Colon (tissue), 2 donors: ENCODE measurements around the gene CD7.

Experiments used
- FAIRE-seq: peaks from 2 replicates; lab custom pipeline; 2012; peaks lifted over from hg19 to GRCh38; lab: Jason Lieb, UNC
- donor health status: control.
- donor health status: control.

Gene CD7

GRCh38 chr17:82297714-82298537, 19.5 kb downstream of the CD7 start:
- FAIRE-seq, result no peak

GRCh38 chr17:82297280-82297713, 20.1 kb downstream of the CD7 start:
- FAIRE-seq, result no peak

- no peak for FAIRE-seq
These were observed 20.7 kb downstream of the CD7 start for GRCh38 chr17:82296511-82297279.

GRCh38 chr17:82295472-82295814, 22.0 kb downstream of the CD7 start:
- FAIRE-seq, result no peak

GRCh38 chr17:82294064-82294773, 23.2 kb downstream of the CD7 start:
- FAIRE-seq, result no peak

- FAIRE-seq, result no peak
These were observed 24.9 kb downstream of the CD7 start for GRCh38 chr17:82292251-82293154.

GRCh38 chr17:82291582-82292250, 25.7 kb downstream of the CD7 start:
- FAIRE-seq, result no peak

GRCh38 chr17:82287868-82288801, 29.3 kb downstream of the CD7 start:
- FAIRE-seq, result no peak

GRCh38 chr17:82287013-82287867, 30.2 kb downstream of the CD7 start:
- no peak for FAIRE-seq

- no peak for FAIRE-seq
These were observed 32.3 kb downstream of the CD7 start for GRCh38 chr17:82285141-82285540.

GRCh38 chr17:82283208-82283749, 34.1 kb downstream of the CD7 start:
- no peak for FAIRE-seq

- FAIRE-seq, result no peak
These were observed 34.9 kb downstream of the CD7 start for GRCh38 chr17:82282239-82283207.

GRCh38 chr17:82281502-82282238, 35.7 kb downstream of the CD7 start:
- FAIRE-seq, result no peak

GRCh38 chr17:82281076-82281475, 36.3 kb downstream of the CD7 start:
- no peak for FAIRE-seq

GRCh38 chr17:82280537-82280936, 36.9 kb downstream of the CD7 start:
- no peak for FAIRE-seq

GRCh38 chr17:82278786-82279391, 38.5 kb downstream of the CD7 start:
- FAIRE-seq, result no peak
